HG02943 (cell line): ENCODE results near the gene PROX1.

Source experiments
- ATAC-seq: cut with Tn5 transposase; IDR thresholded peaks from one replicate; pipeline ENCODE4 v1.9.1; 2021; ENCODE audit warnings: mild to moderate bottlenecking, low read depth, moderate library complexity; ENCODE audit not compliant: unreplicated experiment

PROX1 gene

GRCh38 chr1:213987927-213988506 lies at the start of gene PROX1:
Gene PROX1, plus strand, starts transcription at chr1:213987973. Its CDS starts 8,563 bp downstream, at chr1:213996536.
- ATAC-seq: peak; percentile 77

- no peak for ATAC-seq
These were observed 49.0 kb upstream of the PROX1 start for GRCh38 chr1:213938776-213939175.

GRCh38 chr1:213939888-213940287 lies 47.9 kb upstream of the PROX1 start:
- no peak for ATAC-seq

- ATAC-seq: no peak
These were observed 46.8 kb upstream of the PROX1 start for GRCh38 chr1:213940947-213941346.

- ATAC-seq: no peak
These were observed 45.7 kb upstream of the PROX1 start for GRCh38 chr1:213942061-213942460.

GRCh38 chr1:213947200-213947801 lies 40.5 kb upstream of the PROX1 start:
- ATAC-seq: no peak

- no peak for ATAC-seq
These were observed 35.9 kb upstream of the PROX1 start for GRCh38 chr1:213951876-213952275.

GRCh38 chr1:213953806-213954205 lies 34.0 kb upstream of the PROX1 start:
- no peak for ATAC-seq

- no peak for ATAC-seq
These were observed 31.4 kb upstream of the PROX1 start for GRCh38 chr1:213956295-213956770.

GRCh38 chr1:213958346-213958745 lies 29.4 kb upstream of the PROX1 start:
- no peak for ATAC-seq

GRCh38 chr1:213960963-213961362 lies 26.8 kb upstream of the PROX1 start:
- no peak for ATAC-seq

GRCh38 chr1:213962508-213962907 lies 25.3 kb upstream of the PROX1 start:
- no peak for ATAC-seq

- no peak for ATAC-seq
These were observed 21.7 kb upstream of the PROX1 start for GRCh38 chr1:213966122-213966521.

GRCh38 chr1:213968146-213968825 lies 19.5 kb upstream of the PROX1 start:
- ATAC-seq: no peak

- ATAC-seq: no peak
These were observed 17.7 kb upstream of the PROX1 start for GRCh38 chr1:213969958-213970555.

GRCh38 chr1:213972141-213972540 lies 15.6 kb upstream of the PROX1 start:
- ATAC-seq: no peak

- no peak for ATAC-seq
These were observed 14.6 kb upstream of the PROX1 start for GRCh38 chr1:213973129-213973528.

- ATAC-seq: no peak
These were observed 10.9 kb upstream of the PROX1 start for GRCh38 chr1:213976665-213977485.

- no peak for ATAC-seq
These were observed 10.3 kb upstream of the PROX1 start for GRCh38 chr1:213977486-213977842.

GRCh38 chr1:213977909-213978308 lies 9.9 kb upstream of the PROX1 start:
- ATAC-seq: no peak
